ENCODE results near the gene HSDL1.
"Not testable (repeated sequence)": the region's sequence is repeated elsewhere in the genome, so short reads cannot be mapped to it uniquely, and the experiment has no call there.

HSDL1 gene

GRCh38 chr16:84137769-84138357 is 7.1 kb downstream of the HSDL1 start:
- DNase-seq = no peak

- DNase-seq = no peak
These were observed 7.7 kb downstream of the HSDL1 start for GRCh38 chr16:84137287-84137686.

GRCh38 chr16:84136331-84137125 is 8.4 kb downstream of the HSDL1 start:
- no peak for DNase-seq

GRCh38 chr16:84132527-84133285 is 12.3 kb downstream of the HSDL1 start:
- no peak for DNase-seq

- no peak for DNase-seq
These were observed 13.9 kb downstream of the HSDL1 start for GRCh38 chr16:84131117-84131516.

GRCh38 chr16:84124257-84125073 is 20.5 kb downstream of the HSDL1 start:
- DNase-seq = no peak

GRCh38 chr16:84121007-84121406 is 24.0 kb downstream of the HSDL1 start:
- DNase-seq = no peak

- DNase-seq = no peak
These were observed 25.0 kb downstream of the HSDL1 start for GRCh38 chr16:84120023-84120422.

GRCh38 chr16:84119368-84119767 is 25.6 kb downstream of the HSDL1 start:
- no peak for DNase-seq

GRCh38 chr16:84118315-84118714 is 26.7 kb downstream of the HSDL1 start:
- DNase-seq = not testable (repeated sequence)

GRCh38 chr16:84117494-84117843 is 27.5 kb downstream of the HSDL1 start:
- DNase-seq = peak in 4 of 6 experiments; percentile 19 to 60 (median 28)

GRCh38 chr16:84116720-84117493 is 28.1 kb downstream of the HSDL1 start, which contains the start of gene MBTPS1:
Gene MBTPS1 (minus strand): TSS chr16:84116942. CDS start chr16:84101783, 15,159 bp downstream.
- peak; percentile 93 to 97 (median 96) for DNase-seq

- DNase-seq = peak in 5 of 6 experiments; percentile 65 to 92 (median 77)
These were observed 28.9 kb downstream of the HSDL1 start for GRCh38 chr16:84115919-84116719.

GRCh38 chr16:84111949-84112348 is 33.0 kb downstream of the HSDL1 start:
- not testable (repeated sequence) for DNase-seq

GRCh38 chr16:84111525-84111924 is 33.5 kb downstream of the HSDL1 start:
- no peak for DNase-seq

GRCh38 chr16:84110527-84110926 is 34.5 kb downstream of the HSDL1 start:
- no peak for DNase-seq

GRCh38 chr16:84109598-84110335 is 35.2 kb downstream of the HSDL1 start:
- DNase-seq = no peak

- DNase-seq = no peak
These were observed 37.1 kb downstream of the HSDL1 start for GRCh38 chr16:84107921-84108320.

- DNase-seq = no peak
These were observed 38.8 kb downstream of the HSDL1 start for GRCh38 chr16:84105948-84106740.

Data from stimulated activated naive CD4-positive, alpha-beta T cell (primary cell).